CD4-positive, alpha-beta memory T cell (primary cell): ENCODE measurements around the gene PRRC2C. TPM values are rescaled to one million over a fixed set of nuclear protein-coding genes. Genes with fewer than 3 reads are reported as not detected.
"Not testable (repeated sequence)": the region's sequence is repeated elsewhere in the genome, so short reads cannot be mapped to it uniquely, and the experiment has no call there.

Experiments used
- CTCF ChIA-PET: fragments of 350-600 bp; sonication (Branson Sonifier 250); formaldehyde crosslinking; loops from one replicate; lab custom pipeline; 2021; ENCODE audit warnings: inconsistent platforms; ENCODE audit not compliant: partially characterized antibody; lab: Charles Lee
- POLR2A ChIA-PET: fragments of 350-600 bp; sonication (Branson Sonifier 250); formaldehyde crosslinking; loops from one replicate; lab custom pipeline; 2021; ENCODE audit not compliant: partially characterized antibody; lab: Charles Lee
- DNase-seq, 5 donors: peaks; one replicate each; pipeline versions ENCODE4 v3.0.0 to v3.0.0-alpha.2; 2020 to 2022; ENCODE audit warnings: mixed read lengths in 1 of 5
- H3K27ac ChIP-seq: one replicate; pipeline ENCODE4 v1.7.0; 2013; ENCODE audit warnings: low read depth, low read length
- H3K27me3 ChIP-seq: 2 replicates; pipeline ENCODE4 v1.7.0; 2013; ENCODE audit warnings: mild to moderate bottlenecking, low read length, moderate library complexity; ENCODE audit not compliant: insufficient read depth
- H3K36me3 ChIP-seq: 2 replicates; pipeline ENCODE4 v1.7.0; 2013; ENCODE audit warnings: mild to moderate bottlenecking, low read length, moderate library complexity; ENCODE audit not compliant: insufficient read depth
- H3K4me1 ChIP-seq: 2 replicates; pipeline ENCODE4 v1.7.0; 2013; ENCODE audit warnings: mild to moderate bottlenecking, low read length, moderate library complexity; ENCODE audit not compliant: insufficient read depth
- H3K4me3 ChIP-seq, 2 donors: one replicate each; pipeline ENCODE4 v1.7.0; 2013; ENCODE audit warnings: low read length in 2 of 2, mild to moderate bottlenecking in 1 of 2
- H3K9me3 ChIP-seq, 2 donors: one replicate each; pipeline ENCODE4 v1.7.0; 2013; ENCODE audit warnings: low read length in 2 of 2, control low read depth in 1 of 2; ENCODE audit not compliant: control insufficient read depth in 1 of 2
- H3K27ac Mint-ChIP-seq, 7 donors: one replicate each; pipeline ENCODE4 v1.8.0; 2020 to 2021; ENCODE audit warnings: mixed read lengths in 7 of 7, mild to moderate bottlenecking in 6 of 7, inconsistent platforms in 3 of 7, moderate library complexity in 3 of 7
- H3K27me3 Mint-ChIP-seq, 2 donors: one replicate each; pipeline ENCODE4 v1.8.0; 2020 to 2021; ENCODE audit warnings: mixed read lengths in 2 of 2
- H3K36me3 Mint-ChIP-seq, 2 donors: one replicate each; pipeline ENCODE4 v1.8.0; 2020 to 2021; ENCODE audit warnings: mixed read lengths in 2 of 2, inconsistent platforms in 1 of 2, mild to moderate bottlenecking in 1 of 2
- H3K4me1 Mint-ChIP-seq, 4 donors: one replicate each; pipeline ENCODE4 v1.8.0; 2020 to 2021; ENCODE audit warnings: mixed read lengths in 4 of 4, mild to moderate bottlenecking in 1 of 4
- H3K4me3 Mint-ChIP-seq, 8 donors: one replicate each; pipeline ENCODE4 v1.8.0; 2020 to 2021; ENCODE audit warnings: mixed read lengths in 8 of 8, mild to moderate bottlenecking in 7 of 8, moderate library complexity in 6 of 8, inconsistent platforms in 3 of 8
- H3K9me3 Mint-ChIP-seq, 8 donors: one replicate each; pipeline ENCODE4 v1.8.0; 2020 to 2021; ENCODE audit warnings: mixed read lengths in 8 of 8, mild to moderate bottlenecking in 5 of 8, inconsistent platforms in 3 of 8, moderate library complexity in 1 of 8
- intact Hi-C: fragments of 100-400 bp; cut with micrococcal nuclease; formaldehyde crosslinking; loops from one replicate; pipeline ENCODE4 v1.15.1; 2023
- polyA plus RNA-seq, 2 donors: library from polyadenylated mRNA; unstranded; fragments of 300-500 nt; fragmentation: Illumina TruSeq; gene quantifications; one replicate each; pipeline ENCODE4 v1.2.3, GENCODE V29; 2021
- total RNA-seq, 2 experiments: library from RNA; stranded (reverse); gene quantifications; one replicate each; pipeline ENCODE4 v1.2.3, GENCODE V29; 2021

Gene PRRC2C
- total and polyA plus RNA-seq, 4 experiments from 2014 or later, result 12.4 to 298 (median 201) TPM

DNA sequence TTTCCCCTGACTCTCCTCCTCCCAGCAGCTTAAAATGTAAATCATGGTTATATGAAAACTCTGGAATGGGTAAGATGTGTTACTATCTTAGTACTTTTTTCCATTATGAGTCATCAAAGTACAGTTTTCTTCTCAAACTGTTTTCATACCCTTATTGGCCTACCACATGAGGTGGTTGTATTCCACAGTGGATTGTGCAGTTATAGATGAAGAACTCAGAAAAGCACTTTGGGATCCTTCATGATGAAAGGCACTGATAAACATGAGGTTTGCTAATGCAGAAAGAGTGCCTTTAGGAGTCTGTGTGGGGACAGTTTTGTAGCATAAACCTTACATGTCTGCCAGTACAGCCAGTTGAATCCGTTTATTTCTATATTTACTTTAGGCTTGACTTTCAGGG, 104.7 kb downstream of the PRRC2C start:
- Histone ChIP-seq H3K36me3 (peaks cover 64% of the 10 kb centered on the region), H3K4me3 (no peak overlapping the region), H3K4me1 (no peaks in the 10 kb centered on the region), H3K27ac (no peak overlapping the region), H3K9me3 (no peaks in the 10 kb centered on the region), H3K27me3 (no peaks in the 10 kb centered on the region)
- DNase-seq, result no peak
- H3K4me3 Mint-ChIP-seq, result no peak overlapping the region
- H3K27me3 Mint-ChIP-seq, result no peaks in the 10 kb centered on the region
- peak overlapping the region in 1 of 7 donors; percentile 67 for H3K27ac Mint-ChIP-seq
- ChIA-PET POLR2A (no interaction called here), CTCF (no interaction called here)
- peaks cover 0 to 4% (median under 1%) of the 10 kb centered on the region in 4 donors for H3K4me1 Mint-ChIP-seq
- intact Hi-C loops, result no loop called here
- peaks cover 62 to 82% of the 10 kb centered on the region in 2 donors for H3K36me3 Mint-ChIP-seq
- no peaks in the 10 kb centered on the region for H3K9me3 Mint-ChIP-seq

GRCh38 chr1:171595324-171595723, 110.0 kb downstream of the PRRC2C start:
- H3K27me3 ChIP-seq, result no peaks in the 10 kb centered on the region
- H3K9me3 ChIP-seq, result no peaks in the 10 kb centered on the region
- Mint-ChIP-seq H3K4me1 (no peaks in the 10 kb centered on the region), H3K36me3 (peaks cover 25 to 42% of the 10 kb centered on the region in 2 donors), H3K27ac (peak overlapping the region in 3 of 7 donors; percentile 55 to 57 (median 56)), H3K9me3 (peaks cover 0 to 3% (median 0%) of the 10 kb centered on the region in 8 donors), H3K4me3 (no peak overlapping the region), H3K27me3 (no peaks in the 10 kb centered on the region)
- peaks cover 25% of the 10 kb centered on the region for H3K36me3 ChIP-seq
- no peaks in the 10 kb centered on the region for H3K4me1 ChIP-seq
- H3K4me3 ChIP-seq, result no peak overlapping the region
- CTCF ChIA-PET, result no interaction called here
- POLR2A ChIA-PET, result no interaction called here
- intact Hi-C loops, result no loop called here
- no peak for DNase-seq
- no peak overlapping the region for H3K27ac ChIP-seq

- H3K27ac ChIP-seq, result no peak overlapping the region
- Mint-ChIP-seq H3K36me3 (peaks cover 17 to 34% of the 10 kb centered on the region in 2 donors), H3K27me3 (no peaks in the 10 kb centered on the region), H3K4me1 (no peaks in the 10 kb centered on the region), H3K27ac (peak overlapping the region in 3 of 7 donors; percentile 2 to 46 (median 12)), H3K4me3 (no peak overlapping the region), H3K9me3 (peaks cover 0 to 3% (median 0%) of the 10 kb centered on the region in 8 donors)
- intact Hi-C loops, result no loop called here
- ChIA-PET CTCF (no interaction called here), POLR2A (no interaction called here)
- DNase-seq, result no peak
- H3K4me3 ChIP-seq, result no peak overlapping the region
- H3K9me3 ChIP-seq, result no peaks in the 10 kb centered on the region
- no peaks in the 10 kb centered on the region for H3K4me1 ChIP-seq
- no peaks in the 10 kb centered on the region for H3K27me3 ChIP-seq
- H3K36me3 ChIP-seq, result peaks cover 17% of the 10 kb centered on the region
These were observed 110.8 kb downstream of the PRRC2C start for GRCh38 chr1:171596119-171596518.

GRCh38 chr1:171596705-171597104, 111.4 kb downstream of the PRRC2C start:
- H3K27me3 Mint-ChIP-seq, result no peaks in the 10 kb centered on the region
- no peak overlapping the region for H3K4me3 Mint-ChIP-seq
- H3K9me3 ChIP-seq, result no peaks in the 10 kb centered on the region
- H3K36me3 Mint-ChIP-seq, result peaks cover 11 to 28% of the 10 kb centered on the region in 2 donors
- H3K4me1 ChIP-seq, result no peaks in the 10 kb centered on the region
- ChIA-PET POLR2A (no interaction called here), CTCF (no interaction called here)
- intact Hi-C loops, result no loop called here
- no peaks in the 10 kb centered on the region for H3K4me1 Mint-ChIP-seq
- H3K27me3 ChIP-seq, result no peaks in the 10 kb centered on the region
- peaks cover 11% of the 10 kb centered on the region for H3K36me3 ChIP-seq
- H3K4me3 ChIP-seq, result no peak overlapping the region
- H3K9me3 Mint-ChIP-seq, result peaks cover 0 to 3% (median 0%) of the 10 kb centered on the region in 8 donors
- H3K27ac Mint-ChIP-seq, result peak overlapping the region in 2 of 7 donors; percentile 2 to 61
- H3K27ac ChIP-seq, result no peak overlapping the region
- no peak for DNase-seq

GRCh38 chr1:171597203-171597602, 111.9 kb downstream of the PRRC2C start:
- intact Hi-C loops, result no loop called here
- H3K27me3 ChIP-seq, result no peaks in the 10 kb centered on the region
- H3K36me3 Mint-ChIP-seq, result peaks cover 7 to 23% of the 10 kb centered on the region in 2 donors
- CTCF ChIA-PET, result no interaction called here
- peaks cover 6% of the 10 kb centered on the region for H3K36me3 ChIP-seq
- no peak overlapping the region for H3K27ac Mint-ChIP-seq
- no peak overlapping the region for H3K4me3 Mint-ChIP-seq
- DNase-seq, result no peak
- H3K4me3 ChIP-seq, result no peak overlapping the region
- H3K9me3 Mint-ChIP-seq, result peaks cover 0 to 3% (median 0%) of the 10 kb centered on the region in 8 donors
- H3K27ac ChIP-seq, result no peak overlapping the region
- no peaks in the 10 kb centered on the region for H3K4me1 ChIP-seq
- no peaks in the 10 kb centered on the region for H3K9me3 ChIP-seq
- no peaks in the 10 kb centered on the region for H3K27me3 Mint-ChIP-seq
- POLR2A ChIA-PET, result no interaction called here
- no peaks in the 10 kb centered on the region for H3K4me1 Mint-ChIP-seq

DNA sequence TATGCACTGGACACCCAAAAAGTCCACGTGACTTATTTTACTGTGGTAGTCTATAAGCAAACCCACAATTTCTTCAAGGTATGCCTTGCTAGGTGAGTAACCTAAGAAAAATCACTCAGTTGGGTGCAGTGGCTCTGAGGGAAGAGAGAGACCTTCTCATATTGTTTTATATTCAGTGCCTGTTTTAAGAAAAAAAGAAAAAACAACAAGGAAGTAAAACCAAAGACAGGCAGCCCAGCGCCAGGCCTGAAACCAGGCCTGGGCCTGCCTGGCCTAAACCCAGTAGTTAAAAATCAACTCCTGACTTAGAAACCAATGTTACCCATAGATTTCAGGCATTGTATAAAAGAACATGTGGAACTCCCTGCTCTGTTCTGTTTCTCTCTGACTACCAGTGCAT, 115.0 kb downstream of the PRRC2C start:
- H3K4me3 ChIP-seq, H3K4me1 ChIP-seq, H3K9me3 ChIP-seq, H3K27me3 ChIP-seq, H3K27ac ChIP-seq, DNase-seq, CTCF ChIA-PET, H3K4me3 Mint-ChIP-seq, POLR2A ChIA-PET, H3K36me3 ChIP-seq, intact Hi-C loops, H3K27ac Mint-ChIP-seq, H3K36me3 Mint-ChIP-seq, H3K9me3 Mint-ChIP-seq, H3K4me1 Mint-ChIP-seq, H3K27me3 Mint-ChIP-seq: not testable (repeated sequence)

GRCh38 chr1:171600862-171601261, 115.5 kb downstream of the PRRC2C start:
- H3K4me1 Mint-ChIP-seq, result no peaks in the 10 kb centered on the region
- peaks cover 0 to 3% (median 0%) of the 10 kb centered on the region in 8 donors for H3K9me3 Mint-ChIP-seq
- no peak overlapping the region for H3K27ac Mint-ChIP-seq

GRCh38 chr1:171603042-171603441, 117.7 kb downstream of the PRRC2C start:
- H3K36me3 Mint-ChIP-seq, H3K4me1 ChIP-seq, H3K4me3 Mint-ChIP-seq, H3K27me3 Mint-ChIP-seq, CTCF ChIA-PET, H3K4me3 ChIP-seq, H3K9me3 Mint-ChIP-seq, H3K36me3 ChIP-seq, H3K27ac Mint-ChIP-seq, H3K27me3 ChIP-seq, POLR2A ChIA-PET, DNase-seq, intact Hi-C loops, H3K9me3 ChIP-seq, H3K4me1 Mint-ChIP-seq, H3K27ac ChIP-seq: not testable (repeated sequence)

More at GRCh38 chr1:171600862-171601261, 115.5 kb downstream of the PRRC2C start:
- H3K27me3 ChIP-seq, result no peaks in the 10 kb centered on the region
- CTCF ChIA-PET, result no interaction called here
- intact Hi-C loops, result no loop called here
- H3K27me3 Mint-ChIP-seq, result no peaks in the 10 kb centered on the region
- H3K4me3 Mint-ChIP-seq, result no peak overlapping the region
- no peak for DNase-seq
- POLR2A ChIA-PET, result no interaction called here
- no peaks in the 10 kb centered on the region for H3K4me1 ChIP-seq
- no peak overlapping the region for H3K4me3 ChIP-seq
- H3K27ac ChIP-seq, result no peak overlapping the region
- no peaks in the 10 kb centered on the region for H3K36me3 ChIP-seq
- no peaks in the 10 kb centered on the region for H3K9me3 ChIP-seq
- H3K36me3 Mint-ChIP-seq, result no peaks in the 10 kb centered on the region
